Measurements from ENCODE around the gene GLT1D1.
"Not testable (repeated sequence)": the region's sequence is repeated elsewhere in the genome, so short reads cannot be mapped to it uniquely, and the experiment has no call there.

GLT1D1 gene

GRCh38 chr12:128852885-128853599, at the start of gene GLT1D1:
GLT1D1 (plus strand) TSS chr12:128853478; CDS start chr12:128853582, 104 bp downstream.
- DNase-seq (ENCODE audit: low read depth, low spot score): no peak

GRCh38 chr12:128803788-128804187, 49.5 kb upstream of the GLT1D1 start:
- DNase-seq (ENCODE audit: low read depth, low spot score): no peak

- no peak for DNase-seq (ENCODE audit: low read depth, low spot score)
Observed at GRCh38 chr12:128804762-128805161, 48.5 kb upstream of the GLT1D1 start.

DNA sequence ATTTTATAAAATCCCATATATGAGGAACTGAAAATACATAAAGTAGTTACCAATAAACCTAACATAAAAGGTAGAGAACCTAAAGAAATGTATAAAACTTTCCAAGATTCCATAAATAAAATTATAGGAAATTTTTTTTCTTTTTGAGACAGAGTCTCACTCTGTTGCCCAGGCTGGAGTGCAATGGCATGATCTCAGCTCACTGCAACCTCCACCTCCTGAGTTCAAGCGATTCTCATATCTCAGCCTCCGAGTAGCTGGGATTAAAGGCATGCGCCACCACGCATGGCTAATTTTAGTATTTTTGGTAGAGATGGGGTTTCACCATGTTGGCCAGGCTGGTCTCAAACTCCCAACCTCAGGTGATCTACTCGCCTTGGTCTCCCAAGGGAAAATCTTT, 47.9 kb upstream of the GLT1D1 start:
- DNase-seq (ENCODE audit: low read depth, low spot score): not testable (repeated sequence)

- DNase-seq (ENCODE audit: low read depth, low spot score): no peak
Observed at GRCh38 chr12:128806573-128806972, 46.7 kb upstream of the GLT1D1 start.

GRCh38 chr12:128807161-128807724, 46.0 kb upstream of the GLT1D1 start:
- DNase-seq (ENCODE audit: low read depth, low spot score): no peak

DNA sequence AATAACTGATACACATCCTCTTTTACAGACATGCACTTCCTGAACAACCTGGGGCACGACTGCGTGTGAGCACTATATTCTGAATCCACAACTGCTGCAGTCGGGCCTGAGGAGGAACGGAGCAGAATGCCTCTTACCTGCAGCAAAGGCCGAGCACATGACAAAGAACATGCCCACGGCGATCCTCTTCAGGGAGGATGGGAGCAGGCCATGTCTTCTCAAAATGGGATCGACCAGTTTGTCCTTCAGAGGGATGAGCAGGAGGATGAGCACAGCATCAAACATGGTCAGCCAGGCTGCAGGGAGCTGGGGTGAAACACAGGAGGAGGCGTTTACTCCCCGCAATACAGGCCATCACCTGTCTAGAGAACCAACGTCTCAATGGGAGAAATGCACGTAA, 44.6 kb upstream of the GLT1D1 start:
- DNase-seq (ENCODE audit: low read depth, low spot score): no peak

DNA sequence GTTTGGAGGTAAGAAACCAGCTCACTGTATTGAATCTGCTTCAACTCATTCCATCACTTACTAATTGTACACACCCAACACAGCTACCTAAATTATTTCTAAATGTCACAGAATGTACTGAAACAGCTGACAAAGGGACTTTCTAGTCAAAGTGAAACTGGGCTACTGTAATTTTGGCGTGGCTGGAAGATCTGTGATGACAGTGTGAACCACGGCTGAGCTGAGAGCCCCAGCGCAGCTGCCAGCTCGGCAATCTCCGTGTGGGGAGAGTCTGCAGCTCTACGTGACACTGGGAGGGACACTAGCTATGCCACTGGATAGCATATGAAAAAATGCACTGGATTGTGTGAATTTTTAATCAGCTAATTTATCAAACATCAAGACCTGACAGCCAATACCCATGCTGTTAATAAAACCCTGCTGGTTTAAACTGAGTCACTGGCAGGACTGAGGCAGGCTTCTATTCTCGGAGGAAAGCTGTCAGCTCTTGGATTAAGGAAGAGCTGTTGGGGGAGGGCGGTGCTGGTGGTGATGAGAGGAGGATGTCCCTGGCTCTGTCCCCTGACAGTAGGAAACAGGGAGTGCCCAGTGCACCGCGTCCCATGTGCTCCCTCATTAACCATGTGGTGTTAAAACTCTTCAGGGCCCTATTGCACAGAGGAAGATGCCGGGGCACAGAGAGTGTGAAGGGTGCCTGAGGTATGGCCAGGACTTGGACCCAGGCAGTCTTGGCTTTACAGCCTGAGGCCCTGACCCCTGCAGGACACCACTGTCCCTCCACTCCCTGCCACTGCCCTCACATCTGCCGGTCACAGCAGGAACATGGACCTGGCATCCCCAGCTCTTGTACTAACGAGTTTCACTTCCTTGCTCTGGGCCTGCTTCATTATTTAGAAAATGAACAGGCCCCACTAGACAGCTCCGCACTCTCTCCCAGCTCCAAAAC, 42.8 kb upstream of the GLT1D1 start:
- no peak for DNase-seq (ENCODE audit: low read depth, low spot score)

DNA sequence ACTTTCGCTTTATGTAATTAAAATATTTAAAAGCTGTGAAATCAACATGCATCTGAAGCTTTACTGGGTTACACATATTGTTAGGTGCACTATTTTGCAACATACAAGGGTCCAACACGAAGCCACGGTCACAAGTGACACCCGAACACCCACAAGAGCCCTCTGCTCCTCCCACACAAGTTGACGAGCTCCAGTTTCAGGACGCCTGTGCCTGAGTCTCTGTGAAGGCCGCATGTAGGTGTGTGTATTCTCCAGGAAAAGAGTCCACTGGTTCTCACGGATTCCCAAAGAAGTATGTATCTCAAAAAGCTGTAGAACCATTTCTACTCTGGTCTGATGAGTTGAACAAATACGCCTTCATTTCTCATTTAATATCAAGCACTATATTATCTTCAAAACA, 41.5 kb upstream of the GLT1D1 start:
- no peak for DNase-seq (ENCODE audit: low read depth, low spot score)

- no peak for DNase-seq (ENCODE audit: low read depth, low spot score)
Observed at GRCh38 chr12:128813392-128813791, 39.9 kb upstream of the GLT1D1 start.

DNA sequence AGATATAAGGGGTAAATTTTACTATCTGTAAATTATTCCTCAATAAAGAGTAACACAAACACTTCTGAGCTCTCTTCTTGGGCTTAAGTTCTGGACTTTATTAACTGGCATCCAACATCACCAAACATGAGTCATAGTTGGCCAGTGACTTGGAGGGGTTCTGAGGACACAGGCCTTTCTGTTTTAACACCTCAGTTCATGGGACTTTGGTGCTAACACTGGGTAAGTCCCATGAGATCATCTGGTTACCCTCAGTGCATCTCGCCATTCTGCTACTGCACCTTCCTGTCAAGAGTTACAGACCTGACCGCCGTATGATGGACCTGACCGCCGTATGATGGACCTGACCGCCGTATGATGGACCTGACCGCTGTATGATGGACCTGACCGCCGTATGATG, 39.4 kb upstream of the GLT1D1 start:
- no peak for DNase-seq (ENCODE audit: low read depth, low spot score)

- DNase-seq (ENCODE audit: low read depth, low spot score): no peak
Observed at GRCh38 chr12:128814411-128815261, 38.6 kb upstream of the GLT1D1 start.

DNA sequence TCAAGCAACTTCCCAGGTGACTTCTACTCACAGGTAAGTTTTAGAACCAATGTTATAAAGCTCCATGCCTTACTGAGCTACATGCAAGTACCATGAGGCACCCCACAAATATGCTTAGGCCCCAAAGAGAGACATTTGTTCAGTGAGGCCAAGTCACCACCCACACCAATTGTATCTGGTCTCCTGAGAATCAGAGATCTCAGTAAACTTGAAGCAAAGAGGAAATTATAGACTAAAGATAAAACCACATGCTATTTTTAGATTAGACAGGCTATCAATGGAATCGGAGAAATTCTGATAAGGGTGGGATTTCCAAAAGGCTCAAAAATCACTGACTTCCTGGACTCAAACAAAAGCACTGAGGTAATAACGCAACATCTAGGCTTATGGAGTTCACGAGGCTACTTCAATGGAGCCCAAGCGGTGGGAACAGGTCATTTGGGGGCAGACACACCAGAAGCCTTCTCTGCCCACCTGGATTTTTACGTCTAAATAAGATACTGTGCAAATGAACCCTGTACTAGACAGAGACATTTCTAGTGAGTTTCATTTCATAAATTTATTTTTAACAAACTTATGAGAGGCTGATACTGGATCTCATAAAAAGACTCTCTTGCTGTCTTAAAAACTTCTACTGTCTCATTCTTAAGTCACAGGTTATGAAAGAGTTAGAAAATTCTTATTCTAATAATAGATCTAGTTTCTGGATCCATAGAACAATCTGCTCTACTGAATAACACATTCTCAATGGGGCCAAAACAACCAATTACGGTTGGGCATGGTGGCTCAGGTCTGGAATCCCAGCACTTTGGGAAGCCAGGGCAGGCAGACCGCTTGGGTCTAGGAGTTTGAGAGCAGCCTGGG, 37.3 kb upstream of the GLT1D1 start:
- DNase-seq (ENCODE audit: low read depth, low spot score): no peak

GRCh38 chr12:128816643-128816920, 36.7 kb upstream of the GLT1D1 start:
- no peak for DNase-seq (ENCODE audit: low read depth, low spot score)

- DNase-seq (ENCODE audit: low read depth, low spot score): no peak
Observed at GRCh38 chr12:128817111-128818015, 35.9 kb upstream of the GLT1D1 start.

- no peak for DNase-seq (ENCODE audit: low read depth, low spot score)
Observed at GRCh38 chr12:128818065-128819022, 34.9 kb upstream of the GLT1D1 start.

DNA sequence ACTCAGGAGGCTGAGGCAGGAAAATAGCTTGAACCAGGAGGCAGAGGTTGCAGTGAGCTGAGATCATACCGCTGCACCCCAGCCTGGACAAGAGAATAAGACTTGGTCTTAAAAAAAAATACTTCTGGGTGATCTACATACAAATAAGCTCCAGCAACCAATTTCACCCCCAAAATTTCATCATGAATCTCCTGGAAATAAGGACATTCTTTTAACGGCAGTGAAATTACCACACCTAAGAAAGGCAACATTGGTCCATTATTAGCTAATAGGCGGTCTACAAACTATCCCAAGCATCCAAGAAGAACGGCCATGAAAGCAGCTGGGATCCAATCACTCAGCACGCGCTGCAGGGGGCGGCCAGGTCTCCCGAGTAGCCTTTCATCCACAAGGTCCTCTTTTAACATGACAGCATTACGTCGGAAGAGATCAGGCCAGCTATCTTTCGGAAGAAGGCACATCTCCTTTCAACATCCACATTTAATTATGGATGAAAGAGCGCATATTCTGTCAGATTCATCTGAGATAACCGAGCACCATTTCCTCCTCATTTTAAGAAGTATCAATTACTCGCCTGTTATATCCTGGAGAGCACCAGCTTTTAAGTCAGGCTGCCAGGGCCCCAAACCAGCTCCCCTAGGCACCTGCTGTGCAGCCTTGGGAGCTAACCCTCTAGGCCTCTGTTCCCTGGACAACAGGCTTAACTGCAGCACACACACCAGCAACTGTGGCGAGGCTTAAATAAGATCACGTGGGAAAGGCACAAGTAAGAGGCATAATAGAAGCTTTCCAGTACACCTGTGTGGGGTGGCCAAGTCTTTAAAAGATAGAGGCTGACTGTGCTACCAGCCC, 33.8 kb upstream of the GLT1D1 start:
- DNase-seq (ENCODE audit: low read depth, low spot score): no peak

DNA sequence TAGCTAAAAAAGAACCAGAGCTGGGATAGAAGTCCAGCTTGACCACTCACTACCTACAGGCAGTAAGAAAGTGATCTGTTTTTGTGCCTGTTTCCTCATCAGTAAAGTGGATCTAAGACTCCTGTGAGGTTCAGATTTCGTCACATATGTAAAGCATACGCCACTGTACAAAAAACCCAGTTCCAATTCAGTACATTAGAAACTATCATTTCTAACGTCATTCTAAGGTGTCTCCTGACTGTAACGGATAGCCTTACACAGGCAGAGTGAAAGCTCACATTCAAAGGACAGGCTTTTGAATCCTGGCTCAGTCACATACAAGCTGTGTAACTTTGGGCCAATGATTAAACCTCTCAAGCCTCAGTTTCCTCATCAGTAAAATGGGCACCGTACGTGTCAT, 33.0 kb upstream of the GLT1D1 start:
- DNase-seq (ENCODE audit: low read depth, low spot score): no peak

All from iPS DF 19.7 (cell line).